ENCODE data around the gene OR6V1. TPM values are rescaled to one million over a fixed set of nuclear protein-coding genes. Genes with fewer than 3 reads are reported as not detected.

The OR6V1 gene
- polyA plus RNA-seq, 2 of the 4 experiments (the other 2 are of a cell fraction), result not detected

DNA sequence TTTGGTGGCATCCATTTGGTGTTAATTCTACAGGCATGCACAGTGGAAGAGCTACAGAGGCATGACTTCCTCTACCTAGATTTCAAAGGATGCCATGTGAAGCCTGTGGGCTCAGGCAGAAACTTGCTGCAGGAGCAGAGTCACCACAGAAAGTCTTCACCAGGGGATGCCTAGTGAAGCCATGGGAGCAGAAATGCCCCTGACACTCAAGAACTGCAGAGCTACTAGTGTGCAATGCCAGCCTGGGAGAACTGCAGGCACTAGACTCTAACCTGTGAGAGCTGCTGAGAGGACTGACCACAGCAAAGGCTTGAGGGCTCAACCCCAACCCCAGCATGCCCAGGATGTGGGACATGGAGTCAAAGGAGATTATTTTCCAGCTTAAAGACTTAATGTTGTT is 29.1 kb upstream of the OR6V1 start (continued):
- TF ChIP-seq, protein P1, sequence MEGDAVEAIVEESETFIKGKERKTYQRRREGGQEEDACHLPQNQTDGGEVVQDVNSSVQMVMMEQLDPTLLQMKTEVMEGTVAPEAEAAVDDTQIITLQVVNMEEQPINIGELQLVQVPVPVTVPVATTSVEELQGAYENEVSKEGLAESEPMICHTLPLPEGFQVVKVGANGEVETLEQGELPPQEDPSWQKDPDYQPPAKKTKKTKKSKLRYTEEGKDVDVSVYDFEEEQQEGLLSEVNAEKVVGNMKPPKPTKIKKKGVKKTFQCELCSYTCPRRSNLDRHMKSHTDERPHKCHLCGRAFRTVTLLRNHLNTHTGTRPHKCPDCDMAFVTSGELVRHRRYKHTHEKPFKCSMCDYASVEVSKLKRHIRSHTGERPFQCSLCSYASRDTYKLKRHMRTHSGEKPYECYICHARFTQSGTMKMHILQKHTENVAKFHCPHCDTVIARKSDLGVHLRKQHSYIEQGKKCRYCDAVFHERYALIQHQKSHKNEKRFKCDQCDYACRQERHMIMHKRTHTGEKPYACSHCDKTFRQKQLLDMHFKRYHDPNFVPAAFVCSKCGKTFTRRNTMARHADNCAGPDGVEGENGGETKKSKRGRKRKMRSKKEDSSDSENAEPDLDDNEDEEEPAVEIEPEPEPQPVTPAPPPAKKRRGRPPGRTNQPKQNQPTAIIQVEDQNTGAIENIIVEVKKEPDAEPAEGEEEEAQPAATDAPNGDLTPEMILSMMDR (IDR thresholded peaks at IDR 0.05), result no peak
- TF ChIP-seq MAFK (IDR thresholded peaks at IDR 0.05; ENCODE audit: partially characterized antibody) (no peak), KDM5A (IDR thresholded peaks at IDR 0.05) (no peak), HOXB5 (CRISPR knock-in tag; IDR thresholded peaks at IDR 0.05) (no peak), ESRRA (IDR thresholded peaks at IDR 0.05; ENCODE audit: borderline replicate concordance, low read length) (no peak), NFE2L2 (conservative IDR thresholded peaks at IDR 0.05; ENCODE audit: low read length) (no peak), HDAC2 (IDR thresholded peaks at IDR 0.05) (no peak), FOXS1 (CRISPR knock-in tag; IDR thresholded peaks at IDR 0.05) (no peak), RCOR1 (IDR thresholded peaks at IDR 0.05; ENCODE audit: low read depth, low read length) (no peak), TFCP2L1 (CRISPR knock-in tag; IDR thresholded peaks at IDR 0.05) (no peak), RNF2 (IDR thresholded peaks at IDR 0.05; ENCODE audit: borderline replicate concordance, low read depth) (no peak), SREBF2 (IDR thresholded peaks at IDR 0.05) (no peak), FOSL2 (IDR thresholded peaks at IDR 0.05) (no peak), FOSL2 (CRISPR knock-in tag; IDR thresholded peaks at IDR 0.05) (no peak)
- TF ChIP-seq, protein P2, sequence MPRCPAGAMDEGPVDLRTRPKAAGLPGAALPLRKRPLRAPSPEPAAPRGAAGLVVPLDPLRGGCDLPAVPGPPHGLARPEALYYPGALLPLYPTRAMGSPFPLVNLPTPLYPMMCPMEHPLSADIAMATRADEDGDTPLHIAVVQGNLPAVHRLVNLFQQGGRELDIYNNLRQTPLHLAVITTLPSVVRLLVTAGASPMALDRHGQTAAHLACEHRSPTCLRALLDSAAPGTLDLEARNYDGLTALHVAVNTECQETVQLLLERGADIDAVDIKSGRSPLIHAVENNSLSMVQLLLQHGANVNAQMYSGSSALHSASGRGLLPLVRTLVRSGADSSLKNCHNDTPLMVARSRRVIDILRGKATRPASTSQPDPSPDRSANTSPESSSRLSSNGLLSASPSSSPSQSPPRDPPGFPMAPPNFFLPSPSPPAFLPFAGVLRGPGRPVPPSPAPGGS (IDR thresholded peaks at IDR 0.05), result no peak

DNA sequence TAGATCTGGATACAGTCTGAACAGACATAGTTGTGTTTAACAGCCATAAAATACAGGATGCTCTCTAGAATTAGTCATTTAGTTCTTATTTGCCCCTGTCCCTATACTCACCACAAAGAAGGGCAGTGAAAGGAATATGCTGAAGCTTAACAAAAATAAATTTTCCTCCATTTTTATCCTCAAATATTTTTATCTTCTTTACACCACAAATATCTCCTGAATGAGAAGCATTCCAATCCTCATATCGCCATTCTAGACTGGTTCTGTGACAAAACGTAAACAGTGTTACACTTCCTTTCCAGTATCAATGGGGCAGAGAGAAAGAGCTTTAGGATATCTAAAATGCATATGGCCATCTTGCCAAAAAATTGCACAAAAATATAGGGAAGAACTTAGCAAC is 26.8 kb upstream of the OR6V1 start:
- TF ChIP-seq POLR2AphosphoS2 (conservative IDR thresholded peaks at IDR 0.05; ENCODE audit: low read length) (no peak), ZSCAN20 (CRISPR knock-in tag; IDR thresholded peaks at IDR 0.05) (no peak), CHD4 (IDR thresholded peaks at IDR 0.05; ENCODE audit: borderline replicate concordance) (no peak), ZNF302 (CRISPR knock-in tag; IDR thresholded peaks at IDR 0.05) (no peak)
- no peak overlapping the region for H3K4me2 ChIP-seq
- no peaks in the 10 kb centered on the region for H3K9me3 ChIP-seq
- ChIA-PET POLR2A (no interaction called here), CTCF (interaction anchor here (0.6 kb wide), 1 partner anchor 1489 kb away, joined by 3 read pairs; no protein-coding TSS in a partner anchor)
- no peak overlapping the region for H3K4me3 ChIP-seq
- H3K27ac ChIP-seq, result no peak overlapping the region
- no peaks in the 10 kb centered on the region for H3K4me1 ChIP-seq
- 34% methylated on average over 2 of the region's 2 CpGs for WGBS (ENCODE audit: missing lambda C conversion rate)
- FAIRE-seq (peak; percentile 36), DNase-seq (ENCODE audit: low read depth in 1 of 2, low spot score in 1 of 2) (no peak), ATAC-seq (no peak)

DNA sequence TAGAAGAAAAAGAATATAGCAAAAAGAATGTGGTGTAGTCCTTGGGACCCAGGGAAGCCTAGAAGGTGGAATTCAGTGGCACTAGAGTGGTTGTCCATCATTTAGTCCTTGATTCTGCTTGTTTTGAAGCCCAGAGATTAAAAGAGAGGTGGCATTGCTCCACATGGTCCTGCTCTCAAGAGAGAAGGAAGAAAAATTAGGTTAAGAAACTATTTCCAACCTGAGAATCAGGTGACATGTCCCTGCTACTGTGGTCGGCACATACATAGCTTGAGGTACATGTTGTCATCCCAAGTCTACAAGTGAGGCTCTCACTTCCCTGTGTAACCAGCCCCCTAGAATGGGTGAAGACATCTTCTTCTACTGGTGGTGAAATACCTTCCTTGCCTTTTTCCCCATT is 25.1 kb upstream of the OR6V1 start, which contains the start of gene OR9A2:
Gene OR9A2, minus strand, starts transcription at position 101 of the 400 bp plus-strand sequence. Its CDS starts 0 bp downstream, at position 101.
- no peak for TF ChIP-seq PHF8 (IDR thresholded peaks at IDR 0.05; ENCODE audit: borderline replicate concordance, low read depth)
- TF ChIP-seq, protein P3, sequence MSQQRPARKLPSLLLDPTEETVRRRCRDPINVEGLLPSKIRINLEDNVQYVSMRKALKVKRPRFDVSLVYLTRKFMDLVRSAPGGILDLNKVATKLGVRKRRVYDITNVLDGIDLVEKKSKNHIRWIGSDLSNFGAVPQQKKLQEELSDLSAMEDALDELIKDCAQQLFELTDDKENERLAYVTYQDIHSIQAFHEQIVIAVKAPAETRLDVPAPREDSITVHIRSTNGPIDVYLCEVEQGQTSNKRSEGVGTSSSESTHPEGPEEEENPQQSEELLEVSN (IDR thresholded peaks at IDR 0.05; ENCODE audit: borderline replicate concordance, low read depth), result no peak
- TF ChIP-seq, protein P4, sequence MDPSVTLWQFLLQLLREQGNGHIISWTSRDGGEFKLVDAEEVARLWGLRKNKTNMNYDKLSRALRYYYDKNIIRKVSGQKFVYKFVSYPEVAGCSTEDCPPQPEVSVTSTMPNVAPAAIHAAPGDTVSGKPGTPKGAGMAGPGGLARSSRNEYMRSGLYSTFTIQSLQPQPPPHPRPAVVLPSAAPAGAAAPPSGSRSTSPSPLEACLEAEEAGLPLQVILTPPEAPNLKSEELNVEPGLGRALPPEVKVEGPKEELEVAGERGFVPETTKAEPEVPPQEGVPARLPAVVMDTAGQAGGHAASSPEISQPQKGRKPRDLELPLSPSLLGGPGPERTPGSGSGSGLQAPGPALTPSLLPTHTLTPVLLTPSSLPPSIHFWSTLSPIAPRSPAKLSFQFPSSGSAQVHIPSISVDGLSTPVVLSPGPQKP (IDR thresholded peaks at IDR 0.05; ENCODE audit: low read depth, low read length), result no peak
- no peak for TF ChIP-seq TFCP2L1 (CRISPR knock-in tag; IDR thresholded peaks at IDR 0.05)
- no peak for TF ChIP-seq ZSCAN20 (CRISPR knock-in tag; IDR thresholded peaks at IDR 0.05)
- H3K4me3 ChIP-seq, result no peak within 1 kb of the TSS
- FAIRE-seq (no peak), DNase-seq (ENCODE audit: low read depth in 1 of 2, low spot score in 1 of 2) (no peak), ATAC-seq (no peak)
- POLR2A ChIA-PET, result no interaction called here
- no peak within 1 kb of the TSS for H3K27ac ChIP-seq
- no peaks in the 10 kb centered on the region for H3K9me3 ChIP-seq
- 24% methylated on average over 1 of the region's 1 CpG for WGBS (ENCODE audit: missing lambda C conversion rate)
- no peak within 1 kb of the TSS for H3K4me2 ChIP-seq
- no peaks in the 10 kb centered on the region for H3K4me1 ChIP-seq
- CTCF ChIA-PET, result interaction anchor here (1.5 kb wide), 1 partner anchor 187 kb away, joined by 3 read pairs; no protein-coding TSS in a partner anchor

Data from A549 (cell line).